Measurements from ENCODE around the gene REL.
"Not testable (repeated sequence)": the region's sequence is repeated elsewhere in the genome, so short reads cannot be mapped to it uniquely, and the experiment has no call there.

REL gene

DNA sequence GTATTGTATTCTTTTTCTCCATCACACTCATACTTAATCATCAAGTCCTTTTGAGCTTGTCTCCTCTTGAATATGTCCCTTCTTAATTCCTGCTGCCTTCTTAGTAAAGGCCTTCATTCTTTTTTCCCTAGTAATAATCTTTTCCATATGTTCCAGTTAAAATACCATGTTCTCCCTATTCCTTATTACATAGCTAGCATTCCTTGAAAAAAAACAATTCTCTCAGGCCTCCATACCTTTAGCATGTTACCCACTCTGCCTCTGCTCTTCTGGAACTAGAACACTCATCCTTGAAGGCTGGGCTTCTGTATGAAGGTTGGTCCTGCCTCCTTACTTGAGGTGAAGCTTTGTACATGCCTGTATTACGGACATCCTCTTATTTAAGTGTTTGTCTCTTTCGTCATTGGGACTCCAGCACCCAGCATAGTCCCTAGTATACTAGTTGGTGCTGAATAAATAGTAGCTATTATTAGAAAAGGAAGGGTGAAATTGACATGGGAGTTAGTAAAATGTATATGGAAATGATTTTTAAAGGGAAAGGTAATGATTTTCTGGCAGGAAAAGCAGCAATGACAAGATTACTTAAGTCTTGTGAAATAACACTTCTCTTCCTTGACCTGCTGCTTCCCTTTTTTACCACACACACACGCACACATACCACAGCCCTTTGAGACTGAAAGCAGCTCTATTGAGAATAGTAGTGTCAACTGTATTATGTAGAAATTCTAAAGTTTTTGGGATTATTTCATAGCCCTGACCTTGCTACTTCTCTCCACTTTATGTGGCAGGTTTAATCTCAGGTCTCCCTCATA lies 45.6 kb downstream of the REL start:
- no peak for DNase-seq (ENCODE audit: low read depth)

DNA sequence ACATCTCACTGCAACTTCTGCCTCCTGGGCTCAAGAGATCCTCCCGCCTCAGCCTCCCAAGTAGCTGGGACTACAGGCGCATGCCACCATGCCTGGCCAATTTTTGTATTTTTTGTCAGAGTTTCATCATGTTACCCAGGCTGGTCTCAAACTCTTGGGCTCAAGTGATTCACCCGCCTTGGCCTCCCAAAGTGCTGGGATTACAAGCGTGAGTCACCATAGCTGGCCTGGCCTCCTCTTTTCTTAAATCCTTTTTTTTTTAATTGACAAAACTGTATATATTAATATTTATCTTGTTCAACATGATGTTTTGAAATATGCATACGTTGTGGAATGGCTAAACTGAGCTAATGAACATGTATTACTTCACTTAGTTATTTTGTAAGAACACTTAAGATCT lies 50.7 kb downstream of the REL start:
- DNase-seq (ENCODE audit: low read depth), result not testable (repeated sequence)

DNA sequence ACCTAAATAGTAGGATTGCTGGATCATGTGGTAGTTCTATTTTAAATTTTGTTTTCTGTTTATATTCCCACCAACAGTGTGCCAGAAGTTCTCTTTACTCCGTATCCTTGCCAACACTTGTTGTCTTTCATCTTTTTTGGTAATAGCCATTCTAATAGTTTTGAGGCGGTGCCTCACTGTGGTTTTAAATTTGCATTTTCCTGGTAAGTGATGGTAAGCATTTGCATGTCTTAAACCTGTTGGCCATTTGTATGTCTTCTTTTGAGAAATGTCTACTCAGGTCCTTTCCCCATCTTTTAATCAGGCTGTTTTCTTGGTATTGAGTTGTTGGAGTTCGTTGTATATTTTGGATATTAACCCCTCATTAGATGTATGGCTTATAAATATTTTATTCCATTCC lies 51.6 kb downstream of the REL start:
- no peak for DNase-seq (ENCODE audit: low read depth)

DNA sequence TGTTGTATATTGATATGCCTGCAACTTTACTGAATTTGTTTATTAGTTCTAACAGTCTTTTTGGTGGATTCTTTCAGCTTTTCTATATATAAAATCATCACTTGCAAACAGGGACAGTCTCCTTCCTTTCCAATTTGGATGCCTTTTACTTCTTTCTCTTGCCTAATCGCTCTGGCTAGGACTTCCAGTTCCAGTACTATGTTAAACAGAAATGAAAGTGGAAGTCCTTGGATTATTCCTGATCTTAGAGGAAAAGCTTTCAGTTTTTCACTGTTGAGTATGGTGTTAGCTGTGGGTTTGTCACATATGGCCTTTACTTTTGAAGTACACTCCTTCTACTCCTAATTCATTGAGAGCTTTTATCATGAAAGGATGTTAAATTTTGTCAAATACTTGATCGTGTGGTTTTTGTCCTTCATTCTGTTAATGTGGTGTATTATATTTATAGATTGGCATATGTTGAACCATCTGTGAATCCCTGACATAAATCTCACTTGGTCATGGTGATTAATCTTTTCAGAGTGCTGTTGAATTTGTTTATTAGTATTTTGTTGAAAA lies 52.9 kb downstream of the REL start:
- no peak for DNase-seq (ENCODE audit: low read depth)

DNA sequence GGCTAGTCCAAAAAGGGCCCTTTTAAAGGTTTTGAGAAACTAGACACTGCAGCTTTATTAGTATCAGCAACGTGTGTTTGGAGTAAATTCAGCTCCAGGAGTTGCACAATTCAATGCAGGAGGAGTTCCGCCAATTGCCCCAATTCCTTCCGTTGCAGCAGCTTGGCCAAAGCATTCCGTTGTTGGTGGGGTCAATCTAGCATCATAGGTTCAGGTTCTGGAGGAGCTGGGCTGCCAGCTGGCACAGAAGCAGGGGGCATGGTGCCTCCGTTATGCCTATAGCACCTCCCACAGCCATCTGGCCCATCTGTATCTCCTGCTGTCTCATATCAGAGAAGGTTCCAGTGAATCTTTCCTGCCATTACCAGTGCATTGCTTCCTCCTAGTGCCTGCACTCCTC lies 55.4 kb downstream of the REL start:
- no peak for DNase-seq (ENCODE audit: low read depth)

DNA sequence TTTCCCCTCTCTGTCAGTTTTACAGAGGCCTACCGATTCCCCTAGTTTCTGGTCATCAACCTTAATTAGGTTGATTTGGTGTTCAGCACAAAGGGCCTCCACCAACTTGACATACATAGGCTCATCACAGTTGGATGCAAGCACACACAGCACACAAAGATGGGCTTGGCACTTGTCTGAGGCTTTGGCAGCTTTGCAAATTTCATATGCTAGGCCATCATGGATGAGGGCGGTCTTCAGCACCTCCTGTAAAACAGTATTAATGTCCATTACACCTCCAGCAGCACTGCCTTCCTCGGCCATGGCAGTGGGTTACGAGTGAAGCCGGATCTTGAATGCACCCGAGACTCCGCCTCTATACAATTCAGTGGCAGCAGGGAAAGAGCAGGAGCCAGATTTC lies 56.9 kb downstream of the REL start:
- DNase-seq (ENCODE audit: low read depth), result no peak

DNA sequence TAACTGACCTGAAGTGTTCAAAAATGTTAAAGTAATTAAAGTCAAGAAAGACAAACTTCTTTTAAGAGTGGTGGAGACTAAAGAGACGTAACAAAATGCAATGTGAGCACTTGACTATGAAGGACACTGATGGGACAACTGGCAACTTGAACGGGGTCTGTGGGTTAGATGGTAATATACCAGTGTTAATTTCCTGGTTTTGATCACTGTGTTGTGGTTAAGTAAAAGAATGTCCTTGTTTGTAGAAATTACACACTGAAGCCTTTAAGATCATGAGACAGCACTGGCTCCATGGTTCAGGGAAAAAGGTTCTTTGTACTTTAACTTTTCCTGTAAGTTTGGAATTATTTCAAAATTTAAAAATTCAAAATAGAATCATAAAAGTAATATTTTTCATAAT lies 58.2 kb downstream of the REL start:
- DNase-seq (ENCODE audit: low read depth), result no peak

DNA sequence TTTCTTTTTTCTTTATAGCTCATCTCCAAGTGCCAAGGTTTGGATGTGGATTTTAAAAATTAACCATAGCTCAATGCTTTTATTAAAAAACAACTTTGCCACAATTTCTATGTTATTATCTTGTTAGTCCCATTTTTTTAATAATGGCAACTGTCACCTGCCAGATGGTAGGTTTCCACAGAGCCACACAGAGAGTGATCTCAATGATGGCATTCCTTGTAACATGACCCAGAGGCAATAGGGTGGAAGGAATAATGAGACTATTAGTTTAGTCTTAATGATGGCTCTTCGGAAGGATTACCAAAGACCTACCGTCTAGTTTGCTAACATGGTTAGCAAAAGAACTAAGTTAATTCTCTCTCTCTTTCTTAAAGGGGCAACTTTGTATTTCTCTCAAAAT lies 64.0 kb downstream of the REL start:
- DNase-seq (ENCODE audit: low read depth), result no peak

DNA sequence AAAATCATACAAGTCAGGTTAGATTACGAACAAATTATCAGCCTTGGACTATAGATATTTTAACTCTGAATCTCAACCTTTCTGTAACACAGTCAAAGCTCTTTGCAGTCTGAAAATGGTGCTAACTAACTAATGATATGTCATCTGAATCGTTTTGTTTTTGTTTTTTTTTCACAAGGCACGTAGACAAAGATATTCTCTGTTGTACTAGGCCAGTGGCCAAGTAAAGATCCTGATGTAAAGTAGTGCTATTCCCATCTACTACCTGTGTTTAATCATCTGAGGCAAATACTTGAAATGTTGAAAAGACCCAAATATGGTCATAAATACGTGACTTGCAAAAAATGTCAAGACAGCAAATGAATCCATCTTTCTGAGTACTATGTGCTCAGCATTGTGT lies 65.7 kb downstream of the REL start:
- no peak for DNase-seq (ENCODE audit: low read depth)

DNA sequence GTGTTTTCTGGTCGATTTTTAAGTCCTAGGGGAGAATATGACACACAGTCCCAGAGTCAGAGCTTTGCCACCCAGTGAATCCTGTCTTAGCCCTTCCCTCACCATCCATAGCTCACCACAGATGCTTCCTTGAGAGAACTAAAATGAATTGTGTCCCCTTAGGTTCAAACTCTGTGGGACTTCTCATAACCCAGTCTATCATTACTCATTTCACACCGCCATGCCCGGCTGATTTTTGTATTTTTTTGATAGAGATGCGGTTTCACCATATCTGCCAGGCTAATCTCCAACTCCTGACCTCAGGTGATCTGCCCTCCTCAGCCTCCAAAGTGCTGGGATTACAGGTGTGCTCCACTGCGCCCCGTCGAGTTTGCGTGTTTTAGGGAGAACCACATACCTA lies 66.8 kb downstream of the REL start:
- DNase-seq (ENCODE audit: low read depth), result no peak

DNA sequence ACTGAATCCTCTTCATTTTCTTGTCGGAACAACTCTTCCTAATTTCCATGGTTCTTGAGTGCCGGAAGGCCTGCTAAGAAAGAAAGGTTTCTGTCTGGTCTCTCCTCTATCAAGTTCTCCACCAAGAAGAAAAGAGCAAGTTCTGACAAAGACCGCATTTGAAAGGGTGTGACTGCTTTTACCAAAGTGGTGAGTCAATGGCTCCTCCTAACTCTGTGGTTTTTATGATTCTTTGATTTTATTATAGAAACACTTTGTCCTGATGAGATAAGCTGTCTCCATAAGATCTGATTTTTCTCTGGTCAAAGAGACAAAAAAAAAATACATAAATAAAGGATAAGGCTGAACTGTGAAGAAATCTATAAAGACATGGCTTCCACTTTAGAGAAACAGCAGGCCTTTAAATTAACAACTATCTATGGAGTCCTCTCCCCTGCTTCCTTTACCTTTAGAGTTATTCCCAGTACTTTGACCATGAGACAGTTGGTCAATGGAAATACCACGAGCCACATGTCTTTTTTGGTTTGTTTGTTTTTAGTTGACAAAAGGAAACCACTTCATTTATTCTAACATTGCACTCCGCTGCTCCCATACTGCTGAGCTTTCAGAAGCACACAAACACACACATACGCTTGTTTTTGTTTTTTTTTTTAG lies 67.7 kb downstream of the REL start:
- DNase-seq (ENCODE audit: low read depth), result no peak

DNA sequence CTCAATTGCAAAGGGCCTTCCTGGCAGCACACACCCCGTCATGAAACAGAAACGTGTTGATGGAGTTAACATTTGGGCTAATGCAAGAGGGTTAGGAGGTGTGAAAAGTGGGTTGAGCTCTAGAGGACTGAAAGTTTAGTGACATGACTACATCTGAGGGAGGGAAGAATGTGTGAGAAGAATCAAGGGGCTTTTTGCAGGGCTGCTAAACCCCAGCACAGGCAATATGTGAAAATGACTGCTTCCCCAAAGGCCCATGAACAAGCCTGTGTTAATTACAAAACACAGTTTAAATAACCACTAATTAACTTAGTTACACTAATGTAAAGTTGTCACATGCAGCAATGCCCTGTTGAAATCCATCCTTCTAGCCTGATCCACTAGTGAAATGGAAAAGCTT lies 72.8 kb downstream of the REL start:
- DNase-seq (ENCODE audit: low read depth), result no peak

DNA sequence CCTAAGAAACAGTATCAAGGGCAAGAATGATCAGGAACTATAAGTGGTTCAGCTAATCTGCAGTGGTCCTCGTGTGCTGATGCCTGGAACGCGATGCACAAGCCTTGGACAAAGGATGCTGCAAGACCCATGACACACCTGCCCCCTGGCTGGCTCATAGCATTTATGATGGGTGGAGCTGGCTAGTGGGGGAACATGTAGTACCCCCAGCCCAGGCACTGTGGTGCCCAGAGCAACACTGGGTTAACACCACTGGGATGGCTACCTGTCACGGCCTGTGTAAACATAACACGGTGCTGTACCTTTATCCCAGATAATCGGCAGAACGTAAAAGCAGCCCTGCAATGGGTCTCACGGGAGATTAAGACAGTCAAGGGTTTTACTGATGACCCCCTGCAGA lies 75.8 kb downstream of the REL start:
- DNase-seq (ENCODE audit: low read depth), result no peak

DNA sequence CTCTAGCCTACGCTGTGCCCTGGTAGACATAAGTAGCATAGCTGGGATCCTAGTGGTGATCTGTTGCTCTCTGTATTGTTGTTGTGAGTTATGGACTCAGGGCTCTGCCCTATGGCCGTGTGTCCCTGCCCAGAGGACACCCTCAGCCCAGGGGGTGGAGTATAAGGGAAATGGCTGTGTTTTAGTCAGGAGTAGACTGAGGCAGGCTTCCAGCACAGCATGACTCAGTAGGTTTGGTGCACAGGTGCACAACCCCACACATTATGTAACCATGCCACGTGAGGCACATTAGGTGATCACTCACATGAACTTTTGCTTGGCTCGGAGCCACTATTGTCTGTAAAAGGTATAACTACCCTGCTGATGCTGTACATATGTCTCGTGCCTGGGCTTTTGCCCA lies 76.3 kb downstream of the REL start:
- no peak for DNase-seq (ENCODE audit: low read depth)

DNA sequence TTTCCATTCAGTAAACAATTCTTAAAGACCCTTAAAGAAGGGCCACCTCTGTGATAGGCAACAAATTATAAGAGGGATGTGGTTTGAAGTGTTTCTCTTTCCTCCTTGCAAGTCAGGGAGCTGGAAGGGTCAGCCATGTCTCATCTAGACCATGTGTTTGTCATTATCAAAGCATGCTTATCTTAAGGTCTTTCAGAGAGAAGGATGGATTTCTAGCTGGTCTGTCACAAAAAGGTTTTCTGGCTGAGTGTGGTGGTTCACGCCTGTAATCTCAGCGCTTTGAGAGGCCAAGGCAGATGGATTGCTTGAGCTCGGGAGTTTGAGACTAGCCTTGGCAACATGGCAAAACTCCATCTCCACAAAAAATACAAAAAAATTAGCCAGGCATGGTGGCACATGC lies 77.0 kb downstream of the REL start:
- DNase-seq (ENCODE audit: low read depth), result no peak

DNA sequence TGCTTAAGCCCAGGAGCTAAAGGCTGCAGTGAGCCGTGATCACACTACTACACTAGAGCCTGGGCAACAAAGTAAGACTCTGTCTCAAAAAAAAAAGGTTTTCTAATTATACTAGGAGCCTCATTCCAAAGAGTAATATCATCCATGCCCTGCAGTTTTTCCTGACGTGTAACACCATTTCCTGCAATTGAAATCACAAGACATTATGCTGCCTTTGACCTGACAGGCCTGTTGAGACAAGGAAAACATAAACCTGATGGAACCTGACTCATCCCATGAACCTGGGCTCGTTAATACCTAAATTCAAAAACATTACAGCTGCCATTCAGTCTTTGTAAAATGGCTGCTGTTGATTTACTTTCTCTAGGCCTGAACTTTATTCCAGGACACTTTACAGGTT lies 77.4 kb downstream of the REL start:
- no peak for DNase-seq (ENCODE audit: low read depth)

DNA sequence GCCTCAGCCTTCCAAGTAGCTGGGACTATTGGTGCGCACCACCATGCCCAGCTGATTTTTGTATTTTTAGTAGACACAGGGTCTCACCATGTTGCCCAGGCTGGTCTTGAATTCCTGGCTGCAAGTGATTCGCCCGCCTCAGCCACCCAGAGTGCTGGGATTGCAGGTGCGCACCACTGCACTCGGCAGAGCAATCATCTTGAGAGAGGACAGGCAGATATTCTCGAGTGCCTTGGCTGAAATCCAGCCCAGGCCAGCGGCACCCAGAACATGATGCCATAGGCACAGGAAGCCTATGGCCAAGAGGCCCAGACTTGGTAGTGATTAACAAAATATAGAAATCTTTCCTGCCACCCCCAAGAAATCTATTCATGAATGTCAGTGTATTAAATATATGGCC lies 78.1 kb downstream of the REL start:
- no peak for DNase-seq (ENCODE audit: low read depth)

DNA sequence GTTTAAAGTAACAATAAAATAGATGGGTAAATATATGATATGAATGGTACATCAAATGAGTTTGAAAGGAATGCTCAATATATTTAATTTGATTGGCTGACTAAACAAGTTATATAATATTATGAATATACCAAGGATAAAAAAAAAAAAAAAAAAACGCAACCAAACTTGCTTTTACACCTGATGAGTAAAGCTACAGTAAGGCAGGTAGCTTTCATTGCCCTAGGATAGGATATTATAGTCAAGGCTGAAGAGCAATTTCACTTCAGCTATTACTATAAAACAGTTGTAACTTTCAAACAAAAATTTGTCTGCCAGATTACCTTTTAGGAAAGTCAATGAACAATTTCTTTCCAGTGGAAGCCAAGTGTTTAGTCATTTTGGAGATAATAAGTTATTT lies 79.3 kb downstream of the REL start:
- DNase-seq (ENCODE audit: low read depth), result no peak

DNA sequence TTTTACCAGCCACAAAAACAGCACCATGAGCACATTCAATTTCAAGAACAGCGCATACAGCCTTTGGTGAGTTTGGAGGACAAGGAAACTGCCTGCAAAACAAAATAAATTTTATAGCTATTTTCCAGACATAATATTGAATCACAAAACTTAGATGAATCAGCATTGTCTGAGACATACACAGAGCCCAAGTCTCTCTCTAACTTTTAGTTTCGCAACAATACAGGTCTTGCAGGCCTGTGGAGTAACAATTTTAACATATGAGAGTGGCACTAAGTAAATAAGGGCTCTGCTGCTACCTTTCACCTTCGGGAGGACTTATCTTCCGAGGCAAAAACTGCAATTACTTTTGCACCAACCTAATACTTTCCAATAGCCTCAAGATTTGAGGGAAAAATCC lies 80.1 kb downstream of the REL start:
- no peak for DNase-seq (ENCODE audit: low read depth)

DNA sequence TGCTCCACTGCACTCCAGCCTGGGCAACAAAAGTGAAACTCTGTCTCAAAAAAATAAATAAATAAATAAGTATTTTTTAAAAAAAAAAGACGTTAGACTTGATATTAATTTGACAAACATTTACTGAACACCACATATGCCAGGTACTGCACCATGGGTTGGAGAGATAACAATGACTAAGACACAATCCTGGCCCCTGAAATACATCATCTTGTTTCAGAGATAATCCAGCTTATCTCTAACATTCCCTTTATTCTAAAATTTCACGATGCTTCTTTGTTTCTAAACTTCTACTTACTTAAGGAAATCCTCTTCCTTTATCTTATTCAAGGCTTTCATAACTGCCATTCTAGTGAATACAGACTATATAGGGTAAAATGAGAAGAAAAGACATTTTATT lies 81.2 kb downstream of the REL start:
- no peak for DNase-seq (ENCODE audit: low read depth)

DNA sequence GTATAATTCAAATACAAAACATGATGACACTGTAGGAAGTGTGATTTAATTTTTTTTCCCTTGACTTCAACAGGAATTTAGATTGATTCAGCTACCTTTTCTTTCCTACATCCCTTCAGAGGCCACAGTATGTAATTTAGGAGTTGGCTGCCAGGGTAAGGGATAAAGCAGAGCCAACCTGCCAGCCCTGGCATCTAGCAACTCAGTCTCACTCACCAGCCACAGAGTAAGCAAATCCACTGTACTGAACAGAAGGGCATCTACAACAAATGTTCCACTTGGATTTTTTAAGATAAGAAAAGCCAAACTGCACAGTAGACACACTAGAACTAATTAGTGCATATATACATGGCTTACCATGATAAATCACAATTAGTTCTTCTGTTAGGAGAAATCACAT lies 81.8 kb downstream of the REL start:
- no peak for DNase-seq (ENCODE audit: low read depth)

DNA sequence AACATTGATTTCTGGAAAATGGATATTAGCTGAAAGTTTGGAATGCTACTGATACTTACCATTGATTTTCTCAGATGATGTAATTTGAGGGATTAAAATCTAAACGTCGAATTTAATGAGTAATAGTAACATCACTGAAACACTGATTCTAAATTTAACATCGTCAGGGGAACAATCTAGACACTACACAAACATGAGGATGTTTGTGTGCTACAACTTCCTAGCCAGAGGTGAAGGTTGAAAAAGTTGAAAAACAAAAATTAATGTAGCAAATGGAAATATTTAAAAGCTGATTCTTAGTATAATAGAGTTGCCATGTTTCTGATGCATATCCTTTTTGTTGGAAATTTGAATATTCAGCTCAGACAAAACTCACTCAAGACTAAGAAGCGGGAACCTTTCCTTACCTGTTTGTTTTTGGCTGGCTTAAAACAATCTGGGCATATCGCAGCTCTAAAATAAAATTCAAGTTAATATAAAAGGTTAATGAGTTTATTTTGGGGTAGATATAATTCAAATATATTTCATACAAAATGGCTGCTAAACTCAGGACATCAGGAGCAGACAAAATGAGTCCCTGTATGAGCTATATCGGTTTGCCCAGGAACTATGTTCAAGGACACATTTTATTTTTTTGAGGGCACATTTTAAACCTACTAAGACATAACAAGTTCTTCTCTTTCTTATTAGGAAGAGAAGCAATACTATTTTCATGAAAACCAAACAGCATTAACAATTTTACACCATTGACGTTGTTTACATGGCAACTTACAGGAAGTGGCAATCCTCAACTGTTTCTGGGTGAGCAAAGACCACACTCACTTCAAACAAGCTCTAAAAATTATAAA lies 83.5 kb downstream of the REL start:
- DNase-seq (ENCODE audit: low read depth), result no peak

DNA sequence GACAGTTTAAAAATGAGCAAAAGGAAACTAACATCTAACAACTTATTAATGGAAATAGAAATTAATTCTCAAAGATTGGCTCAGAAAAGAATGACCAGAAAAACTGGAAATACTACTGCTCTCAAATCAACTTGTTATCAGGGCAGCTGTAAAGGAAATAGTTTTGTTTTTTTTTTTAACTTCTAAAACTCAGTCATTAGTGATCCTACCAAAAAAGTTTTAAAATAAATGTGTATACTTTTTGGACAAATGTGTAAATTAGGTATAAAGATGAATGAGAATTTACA lies 84.1 kb downstream of the REL start:
- no peak for DNase-seq (ENCODE audit: low read depth)
